CD8-positive, alpha-beta memory T cell (primary cell): ENCODE results near the gene SARNP. TPM values are rescaled to one million over a fixed set of nuclear protein-coding genes. Genes with fewer than 3 reads are reported as not detected.

Source experiments
- CTCF ChIA-PET: fragments of 350-600 bp; sonication (Branson Sonifier 250); formaldehyde crosslinking; loops from one replicate; lab custom pipeline; 2021; ENCODE audit warnings: antibody characterized with exemption; lab: Charles Lee
- POLR2A ChIA-PET: fragments of 350-600 bp; sonication (Branson Sonifier 250); formaldehyde crosslinking; loops from one replicate; lab custom pipeline; 2021; ENCODE audit warnings: antibody characterized with exemption; lab: Charles Lee
- DNase-seq, 5 donors: peaks; one replicate each; pipeline versions ENCODE4 v3.0.0 to v3.0.0-alpha.2; 2020 to 2022; ENCODE audit warnings: mixed read lengths in 1 of 5
- H3K27ac ChIP-seq: one replicate; pipeline ENCODE4 v1.7.0; 2013; ENCODE audit warnings: low read depth, mild to moderate bottlenecking, low read length, moderate library complexity
- H3K27me3 ChIP-seq: 2 replicates; pipeline ENCODE4 v1.7.0; 2013; ENCODE audit warnings: low read length, mild to moderate bottlenecking; ENCODE audit not compliant: insufficient read depth, poor library complexity, severe bottlenecking
- H3K36me3 ChIP-seq: 2 replicates; pipeline ENCODE4 v1.7.0; 2013; ENCODE audit warnings: mild to moderate bottlenecking, low read length, moderate library complexity; ENCODE audit not compliant: insufficient read depth
- H3K4me1 ChIP-seq: 2 replicates; pipeline ENCODE4 v1.7.0; 2013; ENCODE audit warnings: mild to moderate bottlenecking, low read length, moderate library complexity; ENCODE audit not compliant: insufficient read depth
- H3K4me3 ChIP-seq: 2 replicates; pipeline ENCODE4 v1.7.0; 2013; ENCODE audit warnings: mild to moderate bottlenecking, low read length
- H3K9me3 ChIP-seq: 2 replicates; pipeline ENCODE4 v1.7.0; 2013; ENCODE audit warnings: mild to moderate bottlenecking, low read length
- H3K27ac Mint-ChIP-seq, 8 donors: one replicate each; pipeline ENCODE4 v1.8.0; 2020 to 2021; ENCODE audit warnings: mixed read lengths in 8 of 8, mild to moderate bottlenecking in 6 of 8, inconsistent platforms in 3 of 8, moderate library complexity in 3 of 8
- H3K27me3 Mint-ChIP-seq, 2 donors: one replicate each; pipeline ENCODE4 v1.8.0; 2020 to 2021; ENCODE audit warnings: mixed read lengths in 2 of 2, mild to moderate bottlenecking in 1 of 2, moderate library complexity in 1 of 2
- H3K36me3 Mint-ChIP-seq, 3 donors: one replicate each; pipeline ENCODE4 v1.8.0; 2020 to 2021; ENCODE audit warnings: mixed read lengths in 3 of 3, inconsistent platforms in 1 of 3, mild to moderate bottlenecking in 1 of 3
- H3K4me1 Mint-ChIP-seq, 3 donors: one replicate each; pipeline ENCODE4 v1.8.0; 2020 to 2021; ENCODE audit warnings: mixed read lengths in 3 of 3, inconsistent platforms in 1 of 3, mild to moderate bottlenecking in 1 of 3
- H3K4me3 Mint-ChIP-seq, 7 donors: one replicate each; pipeline ENCODE4 v1.8.0; 2020 to 2021; ENCODE audit warnings: mixed read lengths in 7 of 7, mild to moderate bottlenecking in 6 of 7, moderate library complexity in 4 of 7, inconsistent platforms in 2 of 7
- H3K9me3 Mint-ChIP-seq, 5 donors: one replicate each; pipeline ENCODE4 v1.8.0; 2020 to 2022; ENCODE audit warnings: mixed read lengths in 5 of 5, mild to moderate bottlenecking in 3 of 5, moderate library complexity in 2 of 5, inconsistent platforms in 1 of 5
- polyA plus RNA-seq: library from polyadenylated mRNA; unstranded; fragments of 300-500 nt; fragmentation: Illumina TruSeq; gene quantifications from one replicate; pipeline ENCODE4 v1.2.3, GENCODE V29; 2021
- total RNA-seq, 2 experiments: library from RNA; stranded (reverse); gene quantifications; one replicate each; pipeline ENCODE4 v1.2.3, GENCODE V29; 2021

The SARNP gene
- total and polyA plus RNA-seq, 3 experiments from 2014 or later = 89.7 to 109 (median 103) TPM

GRCh38 chr12:55824726-55825125 is 7.2 kb upstream of the SARNP start:
- DNase-seq = no peak
- Histone ChIP-seq H3K27ac (no peak overlapping the region), H3K27me3 (no peaks in the 10 kb centered on the region), H3K36me3 (peaks cover 26% of the 10 kb centered on the region), H3K4me3 (no peak overlapping the region), H3K4me1 (peaks cover 42% of the 10 kb centered on the region), H3K9me3 (no peaks in the 10 kb centered on the region)
- H3K36me3 Mint-ChIP-seq = peaks cover 0 to 57% (median 6%) of the 10 kb centered on the region in 3 donors
- CTCF ChIA-PET = interaction anchor here (0.9 to 1.3 kb wide), 4 partner anchors 12 to 116 kb away, joined by 3 to 5 read pairs (median 4); no protein-coding TSS in a partner anchor
- no peaks in the 10 kb centered on the region for H3K27me3 Mint-ChIP-seq
- peak overlapping the region in 1 of 7 donors; percentile 74 for H3K4me3 Mint-ChIP-seq
- POLR2A ChIA-PET = interaction anchor here (0.6 to 0.7 kb wide), 2 partner anchors 80 to 111 kb away, joined by 4 to 8 read pairs; no protein-coding TSS in a partner anchor
- no peaks in the 10 kb centered on the region for H3K9me3 Mint-ChIP-seq
- H3K27ac Mint-ChIP-seq = peak overlapping the region in 7 of 8 donors; percentile 13 to 86 (median 74)
- H3K4me1 Mint-ChIP-seq = peaks cover 30 to 50% (median 40%) of the 10 kb centered on the region in 3 donors

GRCh38 chr12:55823419-55823818 is 5.9 kb upstream of the SARNP start:
- H3K9me3 Mint-ChIP-seq = no peaks in the 10 kb centered on the region
- ChIA-PET POLR2A (no interaction called here), CTCF (interaction anchor here (1.1 to 1.5 kb wide), 3 partner anchors 11 to 117 kb away, joined by 3 to 6 read pairs (median 4); no protein-coding TSS in a partner anchor)
- no peak for DNase-seq
- Histone ChIP-seq H3K27ac (no peak overlapping the region), H3K4me3 (no peak overlapping the region), H3K9me3 (no peaks in the 10 kb centered on the region), H3K4me1 (peaks cover 46% of the 10 kb centered on the region), H3K36me3 (peaks cover 35% of the 10 kb centered on the region), H3K27me3 (no peaks in the 10 kb centered on the region)
- H3K27ac Mint-ChIP-seq = peak overlapping the region in 3 of 8 donors; percentile 8 to 74 (median 61)
- H3K4me1 Mint-ChIP-seq = peaks cover 33 to 41% (median 36%) of the 10 kb centered on the region in 3 donors
- no peak overlapping the region for H3K4me3 Mint-ChIP-seq
- H3K36me3 Mint-ChIP-seq = peaks cover 0 to 62% (median 6%) of the 10 kb centered on the region in 3 donors
- no peaks in the 10 kb centered on the region for H3K27me3 Mint-ChIP-seq

- Histone ChIP-seq H3K27me3 (no peaks in the 10 kb centered on the region), H3K4me1 (peaks cover 36% of the 10 kb centered on the region), H3K9me3 (no peaks in the 10 kb centered on the region), H3K36me3 (peaks cover 35% of the 10 kb centered on the region), H3K4me3 (no peak overlapping the region), H3K27ac (no peak overlapping the region)
- Mint-ChIP-seq H3K27ac (peak overlapping the region in 4 of 8 donors; percentile 5 to 74 (median 54)), H3K4me3 (peak overlapping the region in 1 of 7 donors; percentile 28), H3K27me3 (no peaks in the 10 kb centered on the region), H3K36me3 (peaks cover 0 to 55% (median 6%) of the 10 kb centered on the region in 3 donors), H3K4me1 (peaks cover 24 to 29% (median 24%) of the 10 kb centered on the region in 3 donors), H3K9me3 (no peaks in the 10 kb centered on the region)
- CTCF ChIA-PET = interaction anchor here (1.3 to 1.5 kb wide), 2 partner anchors 10 to 84 kb away, joined by 4 to 6 read pairs; no protein-coding TSS in a partner anchor
- POLR2A ChIA-PET = no interaction called here
- DNase-seq = no peak
Observed at GRCh38 chr12:55822228-55822627, 4.7 kb upstream of the SARNP start.

DNA sequence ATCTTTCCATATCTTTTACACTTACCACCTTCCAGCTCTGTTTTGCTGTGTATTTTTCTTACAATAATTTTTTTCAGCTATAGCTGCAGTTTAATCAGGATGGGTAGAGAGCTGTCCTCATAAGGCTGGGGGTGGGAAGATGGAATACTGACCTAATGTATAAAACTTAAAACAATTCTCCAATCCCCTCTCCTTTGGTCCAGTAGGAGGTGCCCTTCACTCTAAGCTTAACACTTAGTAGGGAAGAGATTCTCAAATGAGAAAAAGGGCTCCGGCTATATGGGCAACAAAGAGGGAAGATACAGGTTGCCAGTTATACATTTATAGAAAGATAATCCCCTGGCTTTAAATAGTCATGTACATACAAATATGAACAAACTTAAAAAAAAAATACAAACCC is 3.2 kb upstream of the SARNP start:
- peak overlapping the region in 3 of 8 donors; percentile 14 to 52 (median 44) for H3K27ac Mint-ChIP-seq
- Histone ChIP-seq H3K9me3 (no peaks in the 10 kb centered on the region), H3K4me1 (peaks cover 31% of the 10 kb centered on the region), H3K27ac (no peak overlapping the region), H3K36me3 (peaks cover 35% of the 10 kb centered on the region), H3K4me3 (no peak overlapping the region), H3K27me3 (no peaks in the 10 kb centered on the region)
- no peak for DNase-seq
- no peaks in the 10 kb centered on the region for H3K9me3 Mint-ChIP-seq
- CTCF ChIA-PET = interaction anchor here (0.6 to 5.4 kb wide), 4 partner anchors 11 to 132 kb away, joined by 3 to 52 read pairs (median 6); partner anchors contain the start of gene DNAJC14
- H3K36me3 Mint-ChIP-seq = peaks cover 0 to 57% (median 6%) of the 10 kb centered on the region in 3 donors
- POLR2A ChIA-PET = interaction anchor here (4.4 kb wide), 1 partner anchor 10 kb away, joined by 105 read pairs; the partner anchor contains the start of gene DNAJC14
- H3K27me3 Mint-ChIP-seq = no peaks in the 10 kb centered on the region
- peaks cover 15 to 25% (median 23%) of the 10 kb centered on the region in 3 donors for H3K4me1 Mint-ChIP-seq
- no peak overlapping the region for H3K4me3 Mint-ChIP-seq

GRCh38 chr12:55818886-55819285 is 1.4 kb upstream of the SARNP start:
- ChIA-PET POLR2A (interaction anchor here (0.9 to 4.4 kb wide), 9 partner anchors 8 to 631 kb away, joined by 3 to 105 read pairs (median 4); partner anchors contain the start of genes DNAJC14, ESYT1, RAB5B and TIMELESS), CTCF (interaction anchor here (1.2 to 5.4 kb wide), 7 partner anchors 12 to 285 kb away, joined by 3 to 52 read pairs (median 12); partner anchors contain the start of genes DNAJC14, GDF11, PA2G4 and PYM1)
- Histone ChIP-seq H3K4me3 (peak overlapping the region; percentile 81), H3K27ac (peak overlapping the region; percentile 60), H3K36me3 (peaks cover 31% of the 10 kb centered on the region), H3K27me3 (no peaks in the 10 kb centered on the region), H3K9me3 (no peaks in the 10 kb centered on the region), H3K4me1 (peaks cover 35% of the 10 kb centered on the region)
- Mint-ChIP-seq H3K4me3 (peak overlapping the region in 3 of 7 donors; percentile 55 to 86 (median 64)), H3K36me3 (peaks cover 0 to 63% (median 9%) of the 10 kb centered on the region in 3 donors), H3K27me3 (no peaks in the 10 kb centered on the region), H3K4me1 (peaks cover 22 to 32% (median 25%) of the 10 kb centered on the region in 3 donors), H3K9me3 (no peaks in the 10 kb centered on the region), H3K27ac (peak overlapping the region in 3 of 8 donors; percentile 43 to 72 (median 47))
- DNase-seq = no peak

GRCh38 chr12:55818140-55818728 is 710 bp upstream of the SARNP start:
- Histone ChIP-seq H3K4me1 (peaks cover 39% of the 10 kb centered on the region), H3K27me3 (no peaks in the 10 kb centered on the region), H3K36me3 (peaks cover 31% of the 10 kb centered on the region), H3K4me3 (peak overlapping the region; percentile 81), H3K27ac (peak overlapping the region; percentile 60), H3K9me3 (no peaks in the 10 kb centered on the region)
- peak in 1 of 5 donors; percentile 68 for DNase-seq
- no peaks in the 10 kb centered on the region for H3K9me3 Mint-ChIP-seq
- H3K36me3 Mint-ChIP-seq = peaks cover 0 to 64% (median 10%) of the 10 kb centered on the region in 3 donors
- no peak overlapping the region for H3K27ac Mint-ChIP-seq
- no peak overlapping the region for H3K4me3 Mint-ChIP-seq
- ChIA-PET POLR2A (interaction anchor here (0.9 to 4.4 kb wide), 18 partner anchors 9 to 631 kb away, joined by 3 to 105 read pairs (median 6); partner anchors contain the start of genes BLOC1S1, DGKA, DNAJC14 and ESYT1), CTCF (interaction anchor here (0.9 to 5.4 kb wide), 15 partner anchors 8 to 286 kb away, joined by 3 to 52 read pairs (median 5); partner anchors contain the start of genes DNAJC14, GDF11, PA2G4 and PYM1)
- peaks cover 25 to 35% (median 32%) of the 10 kb centered on the region in 3 donors for H3K4me1 Mint-ChIP-seq
- no peaks in the 10 kb centered on the region for H3K27me3 Mint-ChIP-seq

- Mint-ChIP-seq H3K4me3 (no peak overlapping the region), H3K4me1 (peaks cover 33 to 45% (median 42%) of the 10 kb centered on the region in 3 donors), H3K9me3 (no peaks in the 10 kb centered on the region), H3K27me3 (no peaks in the 10 kb centered on the region), H3K36me3 (peaks cover 0 to 62% (median 8%) of the 10 kb centered on the region in 3 donors), H3K27ac (no peak overlapping the region)
- no peak for DNase-seq
- ChIA-PET POLR2A (interaction anchor here (1.1 to 4.4 kb wide), 9 partner anchors 10 to 543 kb away, joined by 5 to 105 read pairs (median 16); partner anchors contain the start of genes BLOC1S1, DGKA, DNAJC14 and PYM1), CTCF (interaction anchor here (0.9 to 5.4 kb wide), 11 partner anchors 10 to 228 kb away, joined by 3 to 52 read pairs (median 6); partner anchors contain the start of genes DNAJC14 and RAB5B)
- Histone ChIP-seq H3K9me3 (no peaks in the 10 kb centered on the region), H3K4me3 (peak overlapping the region; percentile 94), H3K36me3 (peaks cover 24% of the 10 kb centered on the region), H3K27ac (peak overlapping the region; percentile 86), H3K4me1 (peaks cover 39% of the 10 kb centered on the region), H3K27me3 (no peaks in the 10 kb centered on the region)
Observed at GRCh38 chr12:55816881-55817344, 611 bp downstream of the SARNP start.
